ENCODE results near the gene DEXI.

GRCh38 chr16:10932959-10933710, 9.1 kb downstream of the DEXI start:
- TF ChIP-seq CTCF (IDR thresholded peaks at IDR 0.05), result no peak
- TF ChIP-seq POLR2A (IDR thresholded peaks at IDR 0.05), result no peak
